LNCaP clone FGC (cell line): Measurements from ENCODE around the gene SMARCA2.
A peak's percentile ranks its signal among the peaks of the same experiment; 100 is the strongest.

Experiments
- DNase-seq: peaks from one replicate; pipeline ENCODE4 v3.0.0-alpha.2; 2011; ENCODE audit warnings: low read depth
- H3K4me3 ChIP-seq: 2 replicates; pipeline ENCODE4 v1.5.1; 2011; ENCODE audit warnings: mild to moderate bottlenecking, low read depth, low read length, control low read depth
- TF ChIP-seq, protein P1 (sequence below): IDR thresholded peaks from 2 replicates; pipeline ENCODE4 v1.5.1; 2012; ENCODE audit warnings: mild to moderate bottlenecking; ENCODE audit not compliant: control insufficient read depth, insufficient read depth; ENCODE audit errors: extremely low read depth

SMARCA2 gene

DNA sequence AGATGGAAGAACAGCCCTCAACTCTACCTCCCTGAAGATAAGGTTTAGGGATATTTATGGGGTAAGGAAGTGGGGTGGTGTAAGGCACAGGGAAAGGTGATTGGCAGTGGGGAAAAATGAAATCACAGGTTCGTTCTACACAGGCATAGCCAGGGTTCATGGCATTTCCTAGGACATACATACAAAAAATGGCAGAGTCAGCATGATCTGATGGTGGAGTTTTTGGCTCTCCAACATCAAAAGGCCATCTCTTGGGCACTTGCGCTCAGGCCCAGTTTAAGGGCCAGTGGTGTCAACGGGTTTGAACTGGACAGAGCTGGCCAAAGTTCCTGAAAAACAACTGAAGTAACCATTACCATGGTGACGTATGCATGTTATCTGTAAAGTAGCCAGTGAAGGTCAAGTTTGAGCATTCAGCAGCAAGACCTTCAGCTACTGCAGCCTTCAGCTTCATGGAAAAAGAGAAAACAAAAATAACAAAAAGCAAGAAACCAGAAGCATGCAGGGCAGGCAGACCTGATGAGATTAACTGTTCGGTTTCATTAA is 92.8 kb downstream of the SMARCA2 start:
- no peak overlapping the region for H3K4me3 ChIP-seq
- TF ChIP-seq, protein P1, sequence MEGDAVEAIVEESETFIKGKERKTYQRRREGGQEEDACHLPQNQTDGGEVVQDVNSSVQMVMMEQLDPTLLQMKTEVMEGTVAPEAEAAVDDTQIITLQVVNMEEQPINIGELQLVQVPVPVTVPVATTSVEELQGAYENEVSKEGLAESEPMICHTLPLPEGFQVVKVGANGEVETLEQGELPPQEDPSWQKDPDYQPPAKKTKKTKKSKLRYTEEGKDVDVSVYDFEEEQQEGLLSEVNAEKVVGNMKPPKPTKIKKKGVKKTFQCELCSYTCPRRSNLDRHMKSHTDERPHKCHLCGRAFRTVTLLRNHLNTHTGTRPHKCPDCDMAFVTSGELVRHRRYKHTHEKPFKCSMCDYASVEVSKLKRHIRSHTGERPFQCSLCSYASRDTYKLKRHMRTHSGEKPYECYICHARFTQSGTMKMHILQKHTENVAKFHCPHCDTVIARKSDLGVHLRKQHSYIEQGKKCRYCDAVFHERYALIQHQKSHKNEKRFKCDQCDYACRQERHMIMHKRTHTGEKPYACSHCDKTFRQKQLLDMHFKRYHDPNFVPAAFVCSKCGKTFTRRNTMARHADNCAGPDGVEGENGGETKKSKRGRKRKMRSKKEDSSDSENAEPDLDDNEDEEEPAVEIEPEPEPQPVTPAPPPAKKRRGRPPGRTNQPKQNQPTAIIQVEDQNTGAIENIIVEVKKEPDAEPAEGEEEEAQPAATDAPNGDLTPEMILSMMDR = no peak
- DNase-seq = no peak

DNA sequence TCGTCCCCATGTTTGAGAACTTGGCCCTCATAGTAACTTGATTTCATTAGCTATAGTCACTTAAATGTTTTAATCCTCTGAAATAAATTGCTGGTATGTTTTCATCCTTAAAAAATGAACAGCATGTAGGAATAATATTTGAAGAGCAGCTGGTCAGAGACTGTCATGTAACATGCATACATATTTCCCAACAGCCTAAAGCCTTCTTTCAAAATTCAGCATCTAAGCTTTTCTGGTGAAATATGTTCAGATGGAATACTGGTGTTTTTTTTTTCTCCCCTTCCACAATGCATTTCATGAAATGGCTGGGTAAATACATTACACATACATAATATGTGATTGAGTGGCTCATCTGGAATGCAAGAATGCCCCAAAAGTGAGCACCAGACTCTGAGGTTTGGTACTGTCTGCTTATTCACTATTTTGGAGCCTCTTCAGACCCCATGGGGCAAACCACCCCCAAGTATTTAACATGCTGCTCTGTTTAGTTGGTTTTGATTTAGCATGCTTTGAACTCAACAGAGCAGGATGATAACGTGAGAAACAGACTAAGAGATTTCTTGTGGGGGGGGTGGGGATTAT is 94.0 kb downstream of the SMARCA2 start:
- TF ChIP-seq, protein P1 = no peak
- no peak for DNase-seq
- H3K4me3 ChIP-seq = no peak overlapping the region

DNA sequence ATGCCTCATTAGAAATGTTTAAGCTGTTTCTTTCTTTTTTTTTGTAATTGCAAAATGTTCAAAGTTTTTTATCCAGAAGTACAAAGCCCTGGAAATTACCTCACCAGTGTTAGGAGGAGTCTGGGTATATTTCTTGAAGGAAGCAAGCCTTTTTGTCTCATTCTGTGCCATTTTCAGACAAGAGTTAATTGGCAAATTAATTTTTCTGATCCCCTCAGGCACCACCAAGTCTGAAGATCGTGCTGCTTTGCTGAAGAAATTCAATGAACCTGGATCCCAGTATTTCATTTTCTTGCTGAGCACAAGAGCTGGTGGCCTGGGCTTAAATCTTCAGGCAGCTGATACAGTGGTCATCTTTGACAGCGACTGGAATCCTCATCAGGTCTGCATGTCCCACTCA is 94.9 kb downstream of the SMARCA2 start:
- DNase-seq = no peak
- no peak overlapping the region for H3K4me3 ChIP-seq
- TF ChIP-seq, protein P1 = no peak

DNA sequence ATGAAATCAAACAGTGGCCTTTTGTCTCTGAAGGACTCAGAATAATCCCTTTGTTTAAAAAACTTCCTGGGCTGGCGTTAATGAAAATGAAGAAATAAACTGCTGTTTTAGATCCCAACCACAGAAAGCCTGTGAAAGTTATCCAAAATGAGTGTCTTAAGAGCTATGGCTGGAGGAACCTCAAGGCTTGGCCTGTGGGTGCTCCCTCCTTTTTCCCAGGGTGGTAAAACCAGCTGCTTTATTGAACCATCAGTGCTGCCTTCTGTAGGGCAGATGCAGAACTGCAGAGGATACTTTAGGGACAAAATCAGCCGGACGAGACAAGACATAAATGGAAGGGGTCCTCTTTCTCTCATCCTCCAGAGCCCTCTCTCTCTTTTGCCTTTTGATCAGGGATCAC is 100.9 kb downstream of the SMARCA2 start:
- no peak overlapping the region for H3K4me3 ChIP-seq
- no peak for DNase-seq
- TF ChIP-seq, protein P1 = peak; percentile 38

DNA sequence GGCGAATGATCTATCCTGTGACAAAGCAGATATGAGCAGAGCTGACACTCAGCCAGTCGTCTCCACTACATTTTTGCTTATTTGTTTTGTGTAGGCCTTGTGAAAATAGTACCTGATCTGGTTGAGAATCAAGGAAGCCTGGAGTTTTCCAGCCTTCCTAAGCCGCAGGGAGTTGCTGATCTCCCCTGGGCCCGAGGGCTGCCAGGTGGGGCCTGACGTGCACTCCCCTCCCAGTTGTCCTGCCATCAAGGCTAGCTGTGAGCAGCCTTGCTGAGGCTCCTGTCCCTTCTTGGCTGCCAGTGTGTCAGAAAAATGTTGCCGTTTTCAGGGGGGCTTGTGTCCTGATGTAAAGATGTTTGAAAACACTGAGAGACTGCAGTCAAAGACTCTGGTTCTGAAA is 102.4 kb downstream of the SMARCA2 start:
- TF ChIP-seq, protein P1 = no peak
- DNase-seq = no peak
- H3K4me3 ChIP-seq = no peak overlapping the region

DNA sequence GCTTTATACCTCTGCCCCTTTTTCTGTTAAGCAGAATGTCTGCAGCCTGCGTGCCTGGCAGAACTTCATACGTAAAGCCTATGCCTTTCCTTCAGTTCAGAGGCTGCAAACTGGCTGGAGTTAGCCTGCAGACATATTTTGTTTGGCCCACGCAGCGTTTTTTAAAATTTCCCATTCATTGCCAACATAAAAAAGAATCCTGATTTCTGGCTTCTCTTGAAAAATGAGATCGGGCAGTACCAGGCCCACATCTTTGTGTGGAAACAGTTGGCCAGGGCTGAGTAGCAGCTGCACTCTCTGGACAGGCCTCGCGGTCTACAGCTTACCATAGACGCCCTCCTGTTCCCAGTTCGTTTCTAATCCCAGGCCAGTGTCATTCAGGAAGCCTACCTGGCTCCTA is 104.4 kb downstream of the SMARCA2 start:
- DNase-seq = no peak
- no peak overlapping the region for H3K4me3 ChIP-seq
- TF ChIP-seq, protein P1 = no peak

DNA sequence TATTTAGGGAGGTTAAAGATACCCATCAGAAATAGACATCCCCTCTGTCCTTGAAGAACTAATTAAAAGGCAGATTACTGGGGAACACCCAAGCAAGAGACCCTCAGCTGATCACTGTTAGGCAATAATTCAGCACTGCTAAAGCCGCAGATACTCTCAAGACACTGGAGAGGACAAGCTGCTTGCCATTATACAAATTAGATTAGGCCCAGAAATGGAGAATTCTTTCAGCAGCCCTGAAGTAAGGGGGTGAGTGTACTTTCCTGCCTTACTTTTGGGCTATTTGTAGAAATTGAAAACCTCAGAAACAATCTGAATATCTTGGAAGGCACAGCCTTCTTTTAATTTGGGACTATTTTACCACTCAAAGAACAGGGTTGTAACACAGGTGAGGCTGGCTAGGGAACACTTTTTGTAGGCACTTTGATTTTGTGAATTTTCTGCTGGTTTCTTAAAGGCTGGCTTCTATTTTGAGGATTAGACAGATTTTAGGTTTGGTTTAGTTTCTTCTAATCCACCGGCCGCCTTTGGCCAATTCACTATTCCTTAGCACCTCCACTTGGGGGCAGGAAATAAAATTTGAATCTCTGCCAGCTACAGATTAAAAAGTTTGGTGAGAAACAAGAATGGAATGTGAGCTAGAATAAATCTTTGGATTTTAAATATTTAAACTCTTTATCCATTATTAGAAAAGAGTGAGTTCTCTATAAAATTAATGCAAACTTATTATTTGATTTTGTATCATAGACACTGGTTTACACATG is 106.0 kb downstream of the SMARCA2 start:
- TF ChIP-seq, protein P1 = no peak
- DNase-seq = no peak
- no peak overlapping the region for H3K4me3 ChIP-seq
